Caco-2 (cell line): ENCODE data around the gene SLC38A9. TPM values are rescaled to one million over a fixed set of nuclear protein-coding genes. Genes with fewer than 3 reads are reported as not detected.

Experiments used
- BruUV-seq: library from RNA; stranded (reverse); fragments of 400-500 nt; replicated peaks from 2 replicates; lab custom pipeline; 2021; lab: Mats Ljungman, UMichigan
- CTCF ChIA-PET: fragments of 300-600 bp; sonication (Branson Sonifier 250); formaldehyde crosslinking; loops from one replicate; lab custom pipeline; 2022; ENCODE audit warnings: antibody characterized with exemption; lab: Charles Lee
- POLR2A ChIA-PET: fragments of 300-600 bp; sonication (Branson Sonifier 250); formaldehyde crosslinking; loops from one replicate; lab custom pipeline; 2022; ENCODE audit warnings: antibody characterized with exemption; lab: Charles Lee
- DNase-seq, 2 experiments: peaks; one replicate each; pipeline versions ENCODE4 v3.0.0 to v3.0.0-alpha.2; 2020 to 2022
- H3K27me3 ChIP-seq: replicated peaks from 2 replicates; pipeline ENCODE4 v1.6.0; 2011; ENCODE audit warnings: low read length; ENCODE audit not compliant: control insufficient read depth, insufficient read depth
- H3K36me3 ChIP-seq: 2 replicates; pipeline ENCODE4 v1.5.1; 2011; ENCODE audit warnings: low read length; ENCODE audit not compliant: control insufficient read depth, insufficient read depth
- H3K4me1 ChIP-seq: fragments of 250-450 bp; sonication (Bioruptor Pico); 2 replicates; pipeline ENCODE4 v1.5.1; 2020; ENCODE audit warnings: mild to moderate bottlenecking
- H3K4me3 ChIP-seq: 2 replicates; pipeline ENCODE4 v1.5.1; 2011; ENCODE audit warnings: low read depth, mild to moderate bottlenecking, control low read depth, low read length
- H3K9me3 ChIP-seq: fragments of 250-450 bp; sonication (Bioruptor Pico); 2 replicates; pipeline ENCODE4 v1.5.1; 2020; ENCODE audit warnings: mild to moderate bottlenecking, moderate library complexity
- H3K27ac Mint-ChIP-seq: one replicate; pipeline ENCODE4 v1.8.0; 2022; ENCODE audit warnings: mixed read lengths; ENCODE audit not compliant: unreplicated experiment
- H3K27me3 Mint-ChIP-seq: one replicate; pipeline ENCODE4 v1.8.0; 2022; ENCODE audit warnings: mixed read lengths; ENCODE audit not compliant: insufficient read depth, unreplicated experiment
- H3K36me3 Mint-ChIP-seq: one replicate; pipeline ENCODE4 v1.8.0; 2022; ENCODE audit warnings: mild to moderate bottlenecking, mixed read lengths; ENCODE audit not compliant: insufficient read depth, unreplicated experiment
- H3K4me1 Mint-ChIP-seq: one replicate; pipeline ENCODE4 v1.8.0; 2022; ENCODE audit warnings: low read depth, mixed read lengths; ENCODE audit not compliant: unreplicated experiment
- H3K4me3 Mint-ChIP-seq: one replicate; pipeline ENCODE4 v1.8.0; 2022; ENCODE audit warnings: mild to moderate bottlenecking, moderate library complexity, mixed read lengths; ENCODE audit not compliant: unreplicated experiment
- H3K9me3 Mint-ChIP-seq: one replicate; pipeline ENCODE4 v1.8.0; 2022; ENCODE audit warnings: mixed read lengths; ENCODE audit not compliant: unreplicated experiment
- CTCF ChIP-seq, 2 experiments: fragments of 200-600 bp in 1 of 2; IDR thresholded peaks; 1 replicate in 1 of 2; 2 replicates in 1 of 2; pipeline versions ENCODE4 v1.5.1 to v1.8.0; 2011 to 2022; ENCODE audit warnings: antibody characterized with exemption in 1 of 2, control low read depth in 1 of 2, inconsistent platforms in 1 of 2, low read depth in 1 of 2, low read length in 1 of 2, mild to moderate bottlenecking in 1 of 2, moderate library complexity in 1 of 2; ENCODE audit not compliant: insufficient read depth in 1 of 2, severe bottlenecking in 1 of 2, unreplicated experiment in 1 of 2
- intact Hi-C: fragments of 100-400 bp; cut with micrococcal nuclease; formaldehyde crosslinking; loops from one replicate; pipeline ENCODE4 v1.10.0; 2022; ENCODE audit not compliant: unreplicated experiment
- total RNA-seq: library from RNA; stranded (reverse); gene quantifications from 2 replicates; pipeline ENCODE4 v1.2.3, GENCODE V29; 2022

The SLC38A9 gene
- total RNA-seq, 1 experiment from 2014 or later = 66.9 TPM

DNA sequence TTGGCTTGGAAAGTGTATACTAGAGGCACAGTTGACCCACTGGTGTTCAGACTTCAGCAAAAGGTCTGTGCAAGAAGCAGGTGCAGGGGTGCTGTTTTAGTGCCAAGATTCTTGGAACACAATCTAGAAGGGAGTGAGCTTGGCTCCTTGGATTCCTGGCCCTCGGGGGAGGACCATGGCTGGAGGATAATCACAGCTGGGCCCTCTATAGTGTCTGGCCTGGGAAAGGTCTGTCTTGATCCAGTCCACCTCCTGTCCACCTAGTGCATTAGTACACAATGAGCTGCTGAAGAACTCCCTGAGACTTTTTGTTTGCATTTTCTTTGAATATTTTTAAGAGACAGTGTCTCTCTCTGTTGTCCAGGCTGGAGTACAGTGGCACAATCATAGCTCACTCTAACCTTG lies 126.9 kb downstream of the SLC38A9 start:
- Histone ChIP-seq H3K9me3 (no peaks in the 10 kb centered on the region), H3K36me3 (no peaks in the 10 kb centered on the region), H3K27me3 (no peaks in the 10 kb centered on the region), H3K4me3 (no peak overlapping the region), H3K4me1 (peaks cover 12% of the 10 kb centered on the region; the same call in 1 of the 2 replicates)
- Mint-ChIP-seq H3K4me1 (peaks cover 19% of the 10 kb centered on the region), H3K36me3 (no peaks in the 10 kb centered on the region), H3K9me3 (no peaks in the 10 kb centered on the region), H3K27ac (no peak overlapping the region), H3K27me3 (no peaks in the 10 kb centered on the region), H3K4me3 (no peak overlapping the region)
- intact Hi-C loops = no loop called here
- ChIA-PET CTCF (no interaction called here), POLR2A (no interaction called here)
- BruUV-seq = no TSS peak
- DNase-seq = no peak
- TF ChIP-seq CTCF (IDR thresholded peaks at IDR 0.05; ENCODE audit: insufficient read depth in 1 of 2, low read depth in 1 of 2, low read length in 1 of 2, severe bottlenecking in 1 of 2, unreplicated experiment in 1 of 2) = no peak

DNA sequence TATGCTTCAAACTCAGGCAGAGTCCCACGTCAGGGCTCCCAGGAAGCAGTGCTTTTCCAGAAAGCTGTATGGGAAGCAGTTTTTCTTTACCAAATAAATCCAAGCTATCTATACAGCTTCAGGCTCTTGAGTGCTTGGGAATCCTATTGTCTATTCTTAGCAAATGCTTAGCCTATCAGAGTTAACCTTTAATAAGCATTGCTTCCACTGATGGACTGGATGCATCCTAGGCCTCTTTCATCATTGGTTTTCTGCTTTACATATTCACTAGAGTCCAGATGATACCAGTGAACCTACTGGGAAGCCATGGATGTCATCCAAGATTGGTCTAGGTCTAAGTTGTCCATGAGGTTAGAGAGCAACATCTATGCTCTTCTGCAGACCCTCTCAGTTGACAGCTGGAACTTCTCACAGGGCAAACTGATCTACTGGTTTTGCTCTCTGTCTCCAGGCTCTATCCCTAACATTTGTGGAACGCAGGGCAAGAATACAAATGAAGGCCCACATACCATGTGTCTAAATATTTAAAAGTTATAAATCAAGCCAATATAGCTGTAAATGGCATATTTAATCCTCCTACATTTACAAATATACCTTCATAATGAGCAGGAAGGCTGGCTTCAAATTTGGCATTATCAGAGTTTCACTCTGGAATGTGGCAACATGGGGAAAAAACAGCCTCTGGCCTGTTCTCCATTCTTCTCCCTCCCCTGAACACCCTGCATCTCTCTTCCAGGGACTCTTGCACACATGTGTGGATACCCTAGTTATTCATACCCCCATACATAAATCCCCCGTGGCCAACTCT lies 127.5 kb downstream of the SLC38A9 start:
- Mint-ChIP-seq H3K27ac (no peak overlapping the region), H3K4me1 (peaks cover 19% of the 10 kb centered on the region), H3K9me3 (no peaks in the 10 kb centered on the region), H3K27me3 (no peaks in the 10 kb centered on the region), H3K36me3 (no peaks in the 10 kb centered on the region), H3K4me3 (no peak overlapping the region)
- Histone ChIP-seq H3K4me1 (peaks cover 18% of the 10 kb centered on the region; the same call in 1 of the 2 replicates), H3K36me3 (no peaks in the 10 kb centered on the region), H3K27me3 (no peaks in the 10 kb centered on the region), H3K9me3 (no peaks in the 10 kb centered on the region), H3K4me3 (no peak overlapping the region)
- BruUV-seq = no TSS peak
- DNase-seq = no peak
- CTCF ChIA-PET = no interaction called here
- intact Hi-C loops = no loop called here
- POLR2A ChIA-PET = no interaction called here
- no peak for TF ChIP-seq CTCF (IDR thresholded peaks at IDR 0.05; ENCODE audit: insufficient read depth in 1 of 2, low read depth in 1 of 2, low read length in 1 of 2, severe bottlenecking in 1 of 2, unreplicated experiment in 1 of 2)

DNA sequence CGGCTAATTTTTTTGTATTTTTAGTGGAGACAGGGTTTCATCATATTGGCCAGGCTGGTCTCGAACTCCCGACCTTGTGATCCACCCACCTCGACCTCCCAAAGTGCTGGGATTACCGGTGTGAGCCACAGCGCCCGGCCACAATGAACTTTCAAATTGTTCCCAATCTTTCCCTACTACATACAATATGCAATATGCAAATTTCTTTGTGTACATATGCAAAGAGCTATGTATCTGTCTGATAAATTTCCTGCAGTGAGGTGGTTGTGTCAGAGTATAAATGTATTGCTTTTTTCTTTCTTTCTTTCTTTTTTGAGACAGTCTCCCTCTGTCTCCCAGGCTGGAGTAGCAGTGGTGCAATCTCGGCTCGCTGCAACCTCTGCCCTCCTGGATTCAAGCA lies 128.5 kb downstream of the SLC38A9 start:
- H3K4me1 ChIP-seq = peaks cover 29% of the 10 kb centered on the region
- no peak for DNase-seq
- intact Hi-C loops = no loop called here
- no peaks in the 10 kb centered on the region for H3K9me3 ChIP-seq
- no peaks in the 10 kb centered on the region for H3K27me3 ChIP-seq
- no peak overlapping the region for H3K4me3 ChIP-seq
- no peak for TF ChIP-seq CTCF (IDR thresholded peaks at IDR 0.05; ENCODE audit: insufficient read depth in 1 of 2, low read depth in 1 of 2, low read length in 1 of 2, severe bottlenecking in 1 of 2, unreplicated experiment in 1 of 2)
- H3K27me3 Mint-ChIP-seq = no peaks in the 10 kb centered on the region
- H3K4me3 Mint-ChIP-seq = no peak overlapping the region
- H3K27ac Mint-ChIP-seq = no peak overlapping the region
- no peaks in the 10 kb centered on the region for H3K36me3 ChIP-seq
- no peaks in the 10 kb centered on the region for H3K9me3 Mint-ChIP-seq
- ChIA-PET POLR2A (no interaction called here), CTCF (no interaction called here)
- no TSS peak for BruUV-seq
- H3K36me3 Mint-ChIP-seq = no peaks in the 10 kb centered on the region
- H3K4me1 Mint-ChIP-seq = peaks cover 24% of the 10 kb centered on the region
